DMS79 treated with DMSO at 0.1 percent for 48 hours (cell line): ENCODE measurements around the gene EFEMP1.

ENCODE experiments used
- DNase-seq: peaks from one replicate; lab custom pipeline; 2025; lab: John Stamatoyannopoulos, UW

The EFEMP1 gene

DNA sequence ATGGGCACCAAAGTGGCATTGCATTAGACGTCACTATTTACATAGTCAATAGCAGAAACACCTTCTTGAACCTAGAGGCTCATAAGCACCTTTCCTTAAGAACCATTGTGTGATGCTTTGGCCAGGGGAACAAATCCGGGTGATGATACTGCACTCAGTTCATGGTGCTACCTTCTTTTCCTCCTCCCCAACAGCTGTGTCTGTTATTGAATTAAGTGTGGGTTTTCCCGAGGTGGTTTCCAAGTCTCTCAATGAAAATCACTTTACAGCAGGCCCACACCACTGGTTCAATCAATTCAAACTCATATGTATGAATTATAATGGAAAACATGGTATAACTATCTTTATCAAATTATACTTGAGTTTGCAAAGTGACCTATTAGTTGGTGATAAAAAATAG lies 9.3 kb upstream of the EFEMP1 start:
- DNase-seq = no peak

- no peak for DNase-seq
Measured at GRCh38 chr2:55931281-55931680, 7.7 kb upstream of the EFEMP1 start.

- DNase-seq = no peak
Measured at GRCh38 chr2:55929476-55929875, 5.9 kb upstream of the EFEMP1 start.

DNA sequence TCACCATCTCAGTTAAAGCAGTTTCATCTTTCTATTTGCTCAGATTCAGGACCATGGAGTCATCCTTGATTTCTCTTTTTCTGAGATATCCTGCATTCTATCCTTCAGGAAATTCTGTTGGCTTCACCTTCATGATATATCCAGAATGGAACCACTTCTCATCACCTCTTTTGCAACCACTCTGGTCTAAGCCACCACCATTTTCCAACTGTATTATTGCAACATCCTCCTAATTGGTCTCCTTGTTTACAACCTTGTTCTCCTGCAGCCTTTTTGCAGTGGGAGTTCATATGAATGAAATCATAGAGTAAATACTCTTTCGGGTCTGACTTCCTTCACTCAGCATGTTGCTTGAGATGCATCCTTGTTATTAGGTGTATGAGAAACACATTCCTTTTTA lies 3.4 kb upstream of the EFEMP1 start:
- DNase-seq = no peak

- no peak for DNase-seq
Measured at GRCh38 chr2:55926246-55926645, 2.7 kb upstream of the EFEMP1 start.

DNA sequence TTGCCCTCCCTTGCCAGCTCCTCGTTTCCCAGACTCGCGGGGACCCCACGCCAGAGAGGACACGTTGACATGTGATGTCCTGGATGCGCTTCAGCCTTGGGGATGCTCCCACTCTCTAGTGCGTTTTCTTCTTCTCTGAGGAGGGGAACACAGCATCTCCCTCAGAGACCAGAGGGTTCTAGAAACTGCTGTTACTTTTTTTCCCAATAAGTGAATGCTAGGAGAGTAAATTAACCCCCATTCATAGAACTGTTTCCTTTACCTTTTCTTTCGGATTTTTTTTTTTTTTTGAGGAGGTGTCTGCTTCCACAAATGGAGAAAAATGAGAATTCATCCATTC lies 370 bp upstream of the EFEMP1 start:
- DNase-seq = no peak

DNA sequence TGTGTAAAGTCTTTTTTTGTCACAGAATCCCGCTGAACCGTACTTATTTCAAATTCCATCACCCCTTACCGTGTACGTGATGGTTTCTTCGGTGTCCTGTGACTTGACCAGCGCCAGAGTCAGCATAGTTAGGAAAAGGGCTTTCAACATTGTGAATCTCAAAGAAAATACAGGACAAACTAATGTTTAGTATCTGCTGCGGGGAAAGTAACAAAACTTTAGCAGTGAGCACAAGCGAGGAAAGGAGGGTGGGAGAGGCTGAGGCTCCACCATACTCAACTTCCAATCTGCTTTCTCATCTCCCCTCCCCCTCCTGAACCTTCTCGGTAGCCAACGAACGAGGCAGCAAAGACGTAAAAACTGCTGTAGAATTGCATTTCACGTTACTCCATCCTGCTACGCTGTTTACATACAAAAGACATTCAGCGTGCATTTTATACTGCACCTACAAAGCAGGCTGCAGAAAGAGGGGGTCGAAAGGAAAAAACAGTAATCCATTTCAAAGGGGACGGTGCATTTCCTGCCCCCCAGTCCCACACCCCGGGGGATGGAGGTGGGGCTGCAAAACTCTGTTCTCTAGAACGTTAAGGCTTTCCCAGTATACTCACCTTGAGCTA lies 1.2 kb downstream of the EFEMP1 start:
- no peak for DNase-seq

GRCh38 chr2:55919574-55919973 lies 4.0 kb downstream of the EFEMP1 start:
- DNase-seq = no peak

DNA sequence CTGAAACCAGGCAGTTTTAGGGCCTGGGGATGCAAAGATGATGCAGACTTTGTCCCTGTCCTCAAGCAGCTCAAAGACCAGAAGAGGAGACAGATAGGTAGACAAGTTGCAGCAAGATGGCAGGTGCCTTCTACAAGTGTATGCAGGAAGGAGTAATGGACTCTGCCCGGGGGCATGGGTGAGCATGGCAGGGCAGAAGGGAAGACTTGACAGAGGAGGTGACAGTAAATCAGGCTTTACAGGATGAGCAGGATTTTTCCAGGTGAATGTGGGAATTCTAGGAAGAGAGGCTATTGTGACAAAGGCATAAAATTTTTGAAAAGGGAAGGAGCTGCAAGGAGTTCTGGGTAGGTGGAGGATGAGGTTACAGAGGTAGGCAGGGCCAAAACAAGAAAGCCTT lies 4.7 kb downstream of the EFEMP1 start:
- DNase-seq = no peak

DNA sequence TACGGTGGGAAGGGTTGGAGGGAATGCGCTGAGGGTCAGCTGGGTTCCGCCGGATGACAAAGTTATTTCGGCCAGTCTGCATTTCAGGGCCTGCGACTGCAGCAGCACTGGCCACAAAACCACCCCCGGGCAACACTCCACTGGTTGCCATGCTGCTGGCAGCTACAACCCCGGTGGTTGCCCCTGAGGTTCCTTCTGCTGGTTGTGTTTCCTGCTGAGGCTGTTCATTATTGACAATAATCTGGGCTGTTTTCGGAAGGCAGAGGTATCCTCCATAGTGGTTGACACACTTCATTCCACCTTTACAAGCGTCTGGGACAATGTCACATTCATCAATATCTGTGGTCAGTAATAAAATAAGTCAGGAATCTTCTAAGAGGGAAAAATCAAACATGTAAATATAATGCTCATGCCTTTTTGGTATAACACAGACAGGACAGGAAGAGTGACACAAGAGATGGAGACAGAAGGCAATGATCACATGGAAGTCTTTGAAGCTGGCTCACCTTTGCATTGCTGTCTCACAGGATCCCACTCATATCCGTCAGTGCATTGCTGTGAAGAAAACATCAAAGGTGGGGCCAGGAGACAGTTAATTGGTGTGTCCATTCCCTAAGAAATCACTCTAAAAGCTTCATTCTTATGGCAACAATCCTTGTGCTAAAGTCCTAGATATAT lies 5.7 kb downstream of the EFEMP1 start:
- DNase-seq = no peak

DNA sequence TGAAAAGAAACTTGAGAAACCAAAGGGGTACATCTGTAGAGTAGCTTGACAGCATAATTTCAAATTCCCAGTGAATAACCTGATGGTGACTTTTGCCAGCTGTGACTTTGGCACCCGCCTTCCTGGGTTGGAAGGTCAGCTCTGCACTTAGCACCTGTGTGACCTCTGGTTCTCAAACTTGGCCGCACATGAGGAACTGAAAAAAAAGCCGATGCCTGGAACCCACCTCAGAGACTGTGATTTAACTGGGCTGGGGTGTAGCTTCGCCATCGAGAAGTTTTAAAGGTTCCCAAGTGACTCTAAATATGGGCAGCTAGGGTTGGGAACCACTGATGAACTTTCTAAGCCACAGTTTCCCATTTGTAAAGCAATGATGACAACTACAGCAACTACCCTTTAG lies 6.5 kb downstream of the EFEMP1 start:
- DNase-seq = no peak

DNA sequence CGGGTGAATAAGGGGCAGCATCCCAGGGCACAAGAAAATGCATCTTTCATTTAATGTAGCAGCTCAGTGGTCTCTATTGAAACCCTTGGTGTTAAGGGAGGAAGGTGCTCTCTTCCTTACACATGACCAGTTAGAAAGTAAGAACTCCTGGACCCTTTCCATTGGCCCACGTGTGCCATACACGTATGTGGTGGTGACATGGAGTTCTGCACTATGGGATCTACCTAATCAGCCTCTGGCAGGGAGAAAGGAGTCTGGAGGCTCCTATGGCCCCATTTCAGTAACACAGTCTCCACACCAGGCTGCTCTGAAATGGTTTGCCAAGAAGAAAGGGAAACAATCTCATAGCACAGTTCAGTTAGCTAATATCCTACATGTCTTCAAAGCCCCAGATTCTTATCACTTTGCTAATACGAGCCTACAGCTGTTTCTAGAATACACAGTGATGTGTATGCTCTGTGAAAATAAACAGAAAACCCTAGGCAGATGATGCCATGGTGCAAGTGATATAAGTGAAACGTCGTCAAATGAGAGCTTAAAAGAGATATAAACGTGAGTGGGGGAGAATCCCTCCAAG lies 7.0 kb downstream of the EFEMP1 start:
- no peak for DNase-seq

DNA sequence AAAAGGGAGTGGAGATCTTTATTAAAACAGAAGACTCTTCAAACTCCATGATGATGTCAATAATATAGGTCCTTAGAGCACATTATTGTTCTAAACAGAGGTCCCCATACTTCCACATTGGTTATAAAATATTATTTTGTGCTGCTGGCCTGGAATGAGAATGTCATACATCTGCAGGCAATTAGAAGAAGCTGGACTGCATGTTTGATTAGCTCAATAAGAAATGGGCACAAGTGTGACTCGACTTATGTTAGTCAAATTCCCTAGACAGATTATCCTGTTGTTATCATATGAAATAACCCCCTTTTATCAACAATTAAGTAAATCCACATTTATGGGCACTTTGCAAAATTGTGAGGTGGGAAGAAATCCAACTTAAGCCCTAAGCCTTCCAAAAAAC lies 8.8 kb downstream of the EFEMP1 start:
- no peak for DNase-seq

- DNase-seq = no peak
Measured at GRCh38 chr2:55912926-55913325, 10.7 kb downstream of the EFEMP1 start.

DNA sequence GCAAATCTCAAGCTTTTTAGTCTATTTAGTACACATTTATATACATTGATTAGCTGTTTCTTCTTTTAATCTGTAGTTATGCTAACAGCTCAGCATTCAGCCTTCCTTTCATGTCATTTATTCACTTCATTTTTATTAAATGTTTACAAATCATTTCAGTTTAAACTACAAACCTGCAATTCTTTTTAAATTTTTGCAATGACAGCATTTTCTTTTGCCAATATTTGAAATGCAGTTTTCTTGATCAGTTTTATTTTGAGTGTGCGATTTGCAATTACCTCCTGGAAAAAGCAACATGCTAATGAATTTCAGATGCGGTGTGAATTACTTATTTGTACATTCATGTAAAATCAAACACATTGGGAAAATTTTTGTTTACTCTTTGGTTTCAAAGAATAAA lies 13.5 kb downstream of the EFEMP1 start:
- no peak for DNase-seq

- no peak for DNase-seq
Measured at GRCh38 chr2:55907686-55908085, 15.9 kb downstream of the EFEMP1 start.

DNA sequence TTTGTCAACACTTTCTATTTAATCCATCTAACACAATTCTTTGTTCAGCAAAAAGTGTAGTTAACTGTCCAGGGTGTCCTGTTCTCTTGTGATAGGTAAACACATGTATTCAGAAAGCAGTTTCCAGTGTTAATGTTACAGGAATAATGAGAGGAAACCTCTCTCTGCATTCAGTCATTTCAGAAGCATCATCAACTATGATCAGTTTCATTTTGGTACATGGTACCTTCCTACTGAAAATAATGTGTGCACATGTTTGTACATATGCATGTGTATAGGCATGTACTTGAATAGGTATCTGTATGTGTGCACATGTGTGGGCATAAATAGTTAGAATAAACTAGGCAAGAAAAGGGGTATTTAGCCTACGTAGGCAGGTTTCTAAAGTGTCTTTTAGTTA lies 16.6 kb downstream of the EFEMP1 start:
- no peak for DNase-seq

- no peak for DNase-seq
Measured at GRCh38 chr2:55903727-55904126, 19.9 kb downstream of the EFEMP1 start.

GRCh38 chr2:55902971-55903370 lies 20.6 kb downstream of the EFEMP1 start:
- no peak for DNase-seq

DNA sequence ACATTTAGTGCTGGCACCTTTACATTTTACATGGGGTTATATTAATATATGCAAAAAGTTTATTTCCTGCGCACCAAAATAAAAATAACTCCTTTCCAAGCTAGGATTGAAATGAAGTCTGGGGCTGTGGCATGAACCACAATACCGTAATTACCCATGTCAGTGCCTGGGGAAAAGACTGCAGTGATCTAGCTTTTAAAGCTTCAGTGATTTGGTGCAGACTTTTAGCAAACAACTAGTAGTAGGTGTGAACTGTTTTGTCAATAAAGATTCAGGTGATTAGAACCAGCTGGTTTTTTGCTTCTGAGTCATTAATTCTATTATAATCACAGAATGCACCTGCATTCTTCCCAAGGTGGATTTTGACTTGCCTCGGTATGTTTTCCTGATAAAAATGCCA lies 21.2 kb downstream of the EFEMP1 start:
- no peak for DNase-seq

GRCh38 chr2:55901941-55902340 lies 21.6 kb downstream of the EFEMP1 start:
- DNase-seq = no peak

DNA sequence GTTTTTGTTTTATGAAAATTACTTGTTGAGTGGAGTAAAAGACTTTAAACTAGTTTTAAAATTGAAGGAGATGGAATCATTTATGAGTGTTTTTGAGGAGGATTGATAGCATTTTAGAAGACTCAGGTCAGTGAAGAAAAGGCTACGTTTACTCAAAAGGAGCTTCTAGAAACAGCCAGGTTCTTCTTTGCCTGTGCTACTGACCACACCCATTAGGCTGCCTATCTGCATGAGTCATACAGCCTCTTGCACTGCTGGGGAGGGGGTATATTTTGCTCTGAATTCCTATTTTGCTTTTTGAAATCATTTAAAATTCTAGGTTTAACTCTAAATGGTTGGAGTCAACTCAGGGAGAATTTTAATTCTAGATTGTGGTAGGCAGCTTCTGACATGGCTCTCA lies 22.3 kb downstream of the EFEMP1 start:
- DNase-seq = no peak

GRCh38 chr2:55899881-55900280 lies 23.7 kb downstream of the EFEMP1 start:
- DNase-seq = no peak
